ENCODE measurements around the gene CXCR3.
"Not testable (repeated sequence)": the region's sequence is repeated elsewhere in the genome, so short reads cannot be mapped to it uniquely, and the experiment has no call there.

Gene CXCR3

GRCh38 chrX:71618303-71618721, at the start of gene CXCR3:
TSS of gene CXCR3 (minus strand) at chrX:71618511. CDS start at chrX:71618449, 62 bp downstream.
- peak; percentile 51 to 59 for DNase-seq (ENCODE audit: low read depth in 2 of 2)

- DNase-seq (ENCODE audit: low read depth in 2 of 2) = no peak
Measured at GRCh38 chrX:71667328-71668247, 49.3 kb upstream of the CXCR3 start, which contains the start of gene LOC101059915. TSS of gene LOC101059915 (plus strand) at chrX:71667546.

DNA sequence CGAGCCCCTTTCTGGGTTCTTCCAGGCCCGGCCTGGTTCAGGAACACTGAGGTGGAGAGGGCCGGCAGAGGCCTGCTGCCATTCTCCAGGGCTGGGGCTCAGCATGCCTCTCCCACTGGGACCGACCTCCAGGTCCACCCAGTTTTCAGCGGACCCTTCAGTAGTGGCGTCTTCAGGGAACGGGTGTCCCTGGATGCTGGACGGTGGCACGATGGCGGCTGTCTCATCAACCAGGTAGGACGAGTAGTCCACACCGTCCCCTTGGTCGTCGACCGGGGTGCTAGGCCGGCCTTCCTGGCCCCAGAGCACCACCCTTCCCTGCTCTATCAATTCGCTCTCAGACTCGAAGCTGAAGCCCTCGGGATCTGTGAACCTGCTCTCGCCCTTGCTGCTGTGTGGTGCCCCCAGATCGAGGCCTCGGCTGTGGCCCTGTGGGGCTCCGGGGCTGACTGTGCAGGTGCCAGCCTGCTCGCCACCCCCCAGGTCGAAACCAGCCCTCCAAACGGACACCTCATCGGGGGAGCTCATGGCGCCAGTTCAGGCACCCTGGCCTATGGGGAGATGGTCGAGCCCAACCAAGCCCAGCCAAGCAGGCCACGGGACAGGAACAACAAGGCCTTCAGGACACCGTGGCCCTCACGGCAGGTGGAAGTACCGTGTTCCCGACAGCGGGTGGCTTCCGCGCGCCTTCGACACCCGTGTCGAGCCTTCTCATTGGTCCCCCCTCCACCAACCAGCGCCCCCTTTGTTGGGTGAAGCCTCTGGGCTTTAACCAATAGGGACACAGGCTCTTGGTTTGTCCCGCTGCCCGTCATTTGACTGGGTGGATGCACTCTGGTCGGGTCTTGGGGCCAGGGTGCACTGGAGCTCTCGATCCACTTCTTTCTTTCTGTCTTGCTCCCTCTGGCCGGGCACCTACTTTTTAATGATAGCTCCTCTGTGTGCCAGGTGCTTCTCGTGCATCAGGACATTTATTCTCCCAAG, 48.2 kb upstream of the CXCR3 start:
- DNase-seq (ENCODE audit: low read depth in 2 of 2) = no peak

- DNase-seq (ENCODE audit: low read depth in 2 of 2) = no peak
Measured at GRCh38 chrX:71665747-71666146, 47.4 kb upstream of the CXCR3 start.

GRCh38 chrX:71664889-71665491, 46.7 kb upstream of the CXCR3 start:
- no peak for DNase-seq (ENCODE audit: low read depth in 2 of 2)

DNA sequence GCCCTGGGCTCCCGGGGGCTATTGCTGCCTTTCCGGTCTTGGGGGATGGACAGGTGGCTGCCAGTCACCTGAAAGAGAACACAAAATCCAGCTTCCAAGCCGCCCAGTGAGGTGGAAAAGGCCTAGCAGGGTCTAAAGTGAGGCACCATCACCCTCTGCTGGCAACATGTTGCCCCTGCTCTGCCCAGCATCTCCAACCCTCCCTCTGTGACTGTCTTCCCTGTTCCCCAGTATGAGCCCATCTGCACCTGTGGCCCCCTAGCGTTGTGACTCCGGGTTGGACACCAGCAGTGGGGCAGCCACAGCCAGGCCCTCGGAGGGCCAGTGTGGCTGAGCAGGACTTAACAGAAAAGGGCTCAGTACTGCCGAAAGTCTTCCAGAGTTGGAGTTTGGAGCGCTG, 45.9 kb upstream of the CXCR3 start:
- DNase-seq (ENCODE audit: low read depth in 2 of 2) = not testable (repeated sequence)

DNA sequence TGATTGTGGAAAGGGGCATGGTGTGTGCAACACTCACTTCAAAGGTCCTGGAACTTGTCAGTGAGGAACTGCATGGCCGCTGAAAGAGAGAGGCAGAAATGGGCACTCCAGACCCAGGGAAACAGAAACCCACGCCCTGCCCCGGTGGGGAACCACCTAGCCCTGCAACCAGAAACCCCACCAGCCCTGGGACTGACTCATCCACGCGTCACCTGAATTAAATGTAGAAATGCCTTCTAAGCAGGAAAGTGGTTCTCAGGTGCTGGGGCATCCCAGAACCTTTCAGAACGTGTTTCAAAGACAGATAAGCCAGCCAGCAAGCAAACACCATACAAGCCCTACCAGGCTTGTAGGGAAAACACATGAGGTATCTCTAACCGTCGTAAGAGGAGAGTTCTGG, 44.9 kb upstream of the CXCR3 start:
- DNase-seq (ENCODE audit: low read depth in 2 of 2) = peak; percentile 40 to 43

DNA sequence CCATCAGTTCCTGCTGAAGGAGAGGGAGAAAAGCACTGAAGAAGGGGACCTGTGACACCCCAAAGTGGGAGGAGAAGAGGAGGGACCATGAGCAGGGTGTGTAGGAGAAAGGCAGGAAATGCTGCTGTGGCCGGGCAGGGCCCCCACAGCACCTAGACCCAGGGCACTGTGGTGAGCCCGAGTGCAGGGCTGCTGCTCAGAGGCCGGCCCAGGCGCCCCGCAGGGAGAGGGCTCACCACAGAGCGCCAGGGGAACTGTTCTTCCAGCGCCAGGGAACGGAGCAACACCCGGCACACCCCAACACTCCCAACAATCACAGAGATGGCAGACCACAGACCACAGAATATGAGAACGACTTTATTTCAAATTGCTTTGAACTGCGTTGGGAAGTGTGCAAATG, 44.3 kb upstream of the CXCR3 start:
- DNase-seq (ENCODE audit: low read depth in 2 of 2) = not testable (repeated sequence)

- no peak for DNase-seq (ENCODE audit: low read depth in 2 of 2)
Measured at GRCh38 chrX:71661919-71662318, 43.6 kb upstream of the CXCR3 start.

DNA sequence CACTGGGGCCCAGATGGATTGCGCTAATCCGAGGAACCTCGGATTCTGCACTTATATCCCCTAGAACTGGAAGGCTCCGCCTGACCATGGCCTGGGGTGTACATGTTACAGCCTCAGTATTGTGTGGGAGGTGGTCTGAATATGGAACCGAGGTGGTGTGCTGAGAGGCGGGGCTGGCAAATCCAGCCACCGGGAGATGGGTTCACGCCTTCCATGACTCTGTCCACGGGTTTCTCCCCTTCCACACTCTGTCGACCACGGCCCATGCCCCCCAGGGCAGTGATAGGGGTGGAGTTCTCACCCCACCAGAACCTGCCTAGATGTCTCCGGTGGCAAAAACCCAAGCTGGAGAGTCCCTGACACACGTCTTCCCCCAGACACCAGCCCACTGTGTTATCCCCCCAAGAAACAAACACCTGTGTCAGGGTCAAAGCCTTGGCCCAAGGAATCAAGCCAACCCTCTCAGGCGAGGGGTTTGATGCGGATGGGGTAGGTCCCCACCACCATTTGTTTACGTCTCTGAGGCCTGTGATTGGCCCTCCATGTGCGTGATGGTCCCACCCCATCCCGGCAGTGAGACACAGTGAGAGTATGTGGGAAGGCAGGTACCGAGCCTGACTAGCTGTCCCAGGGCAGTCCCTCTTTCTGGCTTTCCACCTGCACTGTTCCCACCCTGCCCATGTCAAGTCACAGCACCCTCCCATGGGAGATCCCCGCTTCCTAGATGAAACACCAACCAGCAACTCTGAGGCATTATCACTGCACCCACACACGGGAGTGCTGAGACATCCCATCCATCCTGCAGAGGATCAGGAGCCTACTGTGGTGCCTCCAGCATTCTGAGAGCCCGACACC, 42.5 kb upstream of the CXCR3 start:
- DNase-seq (ENCODE audit: low read depth in 2 of 2) = no peak

- no peak for DNase-seq (ENCODE audit: low read depth in 2 of 2)
Measured at GRCh38 chrX:71659959-71660358, 41.6 kb upstream of the CXCR3 start.

GRCh38 chrX:71659342-71659741, 41.0 kb upstream of the CXCR3 start:
- no peak for DNase-seq (ENCODE audit: low read depth in 2 of 2)

- DNase-seq (ENCODE audit: low read depth in 2 of 2) = no peak
Measured at GRCh38 chrX:71657267-71657666, 39.0 kb upstream of the CXCR3 start.

- no peak for DNase-seq (ENCODE audit: low read depth in 2 of 2)
Measured at GRCh38 chrX:71653344-71653743, 35.0 kb upstream of the CXCR3 start.

DNA sequence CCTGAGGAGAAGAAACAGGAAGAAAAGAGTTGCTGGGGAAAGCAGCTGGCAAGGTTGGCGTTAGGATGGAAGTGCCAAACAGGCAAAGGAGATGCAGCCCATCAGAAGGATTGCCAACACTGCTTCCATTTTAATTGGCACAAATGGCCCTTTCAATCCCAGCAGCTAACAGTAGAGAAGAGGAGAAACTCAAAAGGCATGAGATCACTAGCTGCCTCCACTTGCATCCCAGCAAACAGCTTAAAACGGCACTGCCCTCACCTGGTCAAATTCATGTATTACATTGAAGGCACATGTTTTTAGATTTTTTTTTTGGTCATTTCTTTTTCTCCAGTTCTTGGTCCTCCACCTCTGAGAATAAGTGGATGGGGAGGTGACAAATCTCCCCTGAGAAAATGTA, 34.1 kb upstream of the CXCR3 start:
- peak in 1 of 2 donors; percentile 13 for DNase-seq (ENCODE audit: low read depth in 2 of 2)

GRCh38 chrX:71650333-71650969, 32.1 kb upstream of the CXCR3 start:
- DNase-seq (ENCODE audit: low read depth in 2 of 2) = no peak

GRCh38 chrX:71644406-71644805, 26.1 kb upstream of the CXCR3 start:
- not testable (repeated sequence) for DNase-seq (ENCODE audit: low read depth in 2 of 2)

GRCh38 chrX:71640002-71640401, 21.7 kb upstream of the CXCR3 start:
- DNase-seq (ENCODE audit: low read depth in 2 of 2) = no peak

DNA sequence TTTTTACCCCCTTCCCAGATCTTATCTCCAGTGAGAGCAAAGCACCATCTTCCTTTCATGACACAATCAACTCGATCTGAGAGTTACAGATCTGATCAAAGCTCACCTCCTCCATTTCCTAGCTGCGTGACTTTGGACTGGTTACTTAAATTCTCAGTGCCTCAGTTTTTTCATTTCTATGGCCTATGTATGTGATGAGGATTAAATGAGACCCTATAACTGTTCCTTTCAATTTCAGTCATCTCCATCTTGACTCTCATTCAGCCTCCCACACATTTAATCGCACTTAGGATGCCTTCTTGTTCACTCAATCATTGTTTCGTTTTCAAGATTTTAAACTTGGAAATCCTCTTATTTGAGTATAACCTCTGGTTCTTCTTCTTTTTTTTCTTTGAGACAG, 20.1 kb upstream of the CXCR3 start:
- no peak for DNase-seq (ENCODE audit: low read depth in 2 of 2)

DNA sequence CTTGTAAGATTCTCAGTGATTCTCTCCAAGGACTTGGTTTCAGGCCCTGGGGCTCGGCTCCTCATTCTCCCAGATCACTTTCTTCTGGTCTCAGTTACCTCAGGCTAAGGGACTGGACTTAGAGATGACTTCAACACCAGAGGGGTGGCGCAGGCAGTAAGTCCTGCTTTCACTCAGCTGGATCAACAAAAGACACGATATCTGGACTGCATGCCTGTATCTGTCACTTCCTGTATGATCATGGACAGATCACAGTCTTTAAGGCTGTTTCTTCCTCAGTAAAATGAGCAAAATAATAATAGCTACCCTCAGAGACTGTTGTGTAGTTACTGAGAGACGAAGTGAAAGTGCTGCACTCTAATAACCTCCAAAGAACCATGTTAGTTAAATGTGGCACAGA, 19.5 kb upstream of the CXCR3 start:
- DNase-seq (ENCODE audit: low read depth in 2 of 2) = no peak

All from activated CD8-positive, alpha-beta memory T cell treated with anti-CD3 and anti-CD28 coated beads for 4 hours (primary cell).